D721Med (cell line): Measurements from ENCODE around the gene HJV.

Source experiments
- DNase-seq: peaks from one replicate; pipeline ENCODE4 v3.0.0; 2011; ENCODE audit warnings: low spot score; ENCODE audit not compliant: insufficient read length
- FAIRE-seq: peaks from 2 replicates; lab custom pipeline; 2011; peaks lifted over from hg19 to GRCh38; lab: Jason Lieb, UNC
- TF ChIP-seq, protein P1 (sequence below): IDR thresholded peaks from 2 replicates; pipeline ENCODE4 v1.5.1; 2012; ENCODE audit warnings: mild to moderate bottlenecking, control low read depth; ENCODE audit not compliant: insufficient read depth; ENCODE audit errors: missing control alignments

HJV gene

DNA sequence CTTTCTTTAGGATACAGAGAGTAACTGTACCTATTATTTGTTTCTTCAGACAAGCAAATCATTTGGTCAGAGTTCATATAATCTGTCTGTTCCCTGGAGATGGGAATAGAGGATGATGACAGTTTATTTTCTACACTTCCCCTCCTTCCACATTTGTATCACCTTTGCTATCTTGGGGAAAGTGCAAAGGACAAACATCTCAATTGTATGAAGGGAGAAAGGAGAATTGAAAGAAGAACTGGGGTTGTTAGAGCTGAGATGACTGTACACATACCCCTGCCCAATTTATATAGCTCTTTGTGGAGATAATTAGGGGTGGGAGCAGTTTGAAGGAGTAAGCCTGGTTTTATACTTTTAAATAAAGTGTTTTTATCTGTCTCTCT is 43.1 kb downstream of the HJV start:
- TF ChIP-seq, protein P1, sequence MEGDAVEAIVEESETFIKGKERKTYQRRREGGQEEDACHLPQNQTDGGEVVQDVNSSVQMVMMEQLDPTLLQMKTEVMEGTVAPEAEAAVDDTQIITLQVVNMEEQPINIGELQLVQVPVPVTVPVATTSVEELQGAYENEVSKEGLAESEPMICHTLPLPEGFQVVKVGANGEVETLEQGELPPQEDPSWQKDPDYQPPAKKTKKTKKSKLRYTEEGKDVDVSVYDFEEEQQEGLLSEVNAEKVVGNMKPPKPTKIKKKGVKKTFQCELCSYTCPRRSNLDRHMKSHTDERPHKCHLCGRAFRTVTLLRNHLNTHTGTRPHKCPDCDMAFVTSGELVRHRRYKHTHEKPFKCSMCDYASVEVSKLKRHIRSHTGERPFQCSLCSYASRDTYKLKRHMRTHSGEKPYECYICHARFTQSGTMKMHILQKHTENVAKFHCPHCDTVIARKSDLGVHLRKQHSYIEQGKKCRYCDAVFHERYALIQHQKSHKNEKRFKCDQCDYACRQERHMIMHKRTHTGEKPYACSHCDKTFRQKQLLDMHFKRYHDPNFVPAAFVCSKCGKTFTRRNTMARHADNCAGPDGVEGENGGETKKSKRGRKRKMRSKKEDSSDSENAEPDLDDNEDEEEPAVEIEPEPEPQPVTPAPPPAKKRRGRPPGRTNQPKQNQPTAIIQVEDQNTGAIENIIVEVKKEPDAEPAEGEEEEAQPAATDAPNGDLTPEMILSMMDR: no peak
- DNase-seq: no peak
- no peak for FAIRE-seq

DNA sequence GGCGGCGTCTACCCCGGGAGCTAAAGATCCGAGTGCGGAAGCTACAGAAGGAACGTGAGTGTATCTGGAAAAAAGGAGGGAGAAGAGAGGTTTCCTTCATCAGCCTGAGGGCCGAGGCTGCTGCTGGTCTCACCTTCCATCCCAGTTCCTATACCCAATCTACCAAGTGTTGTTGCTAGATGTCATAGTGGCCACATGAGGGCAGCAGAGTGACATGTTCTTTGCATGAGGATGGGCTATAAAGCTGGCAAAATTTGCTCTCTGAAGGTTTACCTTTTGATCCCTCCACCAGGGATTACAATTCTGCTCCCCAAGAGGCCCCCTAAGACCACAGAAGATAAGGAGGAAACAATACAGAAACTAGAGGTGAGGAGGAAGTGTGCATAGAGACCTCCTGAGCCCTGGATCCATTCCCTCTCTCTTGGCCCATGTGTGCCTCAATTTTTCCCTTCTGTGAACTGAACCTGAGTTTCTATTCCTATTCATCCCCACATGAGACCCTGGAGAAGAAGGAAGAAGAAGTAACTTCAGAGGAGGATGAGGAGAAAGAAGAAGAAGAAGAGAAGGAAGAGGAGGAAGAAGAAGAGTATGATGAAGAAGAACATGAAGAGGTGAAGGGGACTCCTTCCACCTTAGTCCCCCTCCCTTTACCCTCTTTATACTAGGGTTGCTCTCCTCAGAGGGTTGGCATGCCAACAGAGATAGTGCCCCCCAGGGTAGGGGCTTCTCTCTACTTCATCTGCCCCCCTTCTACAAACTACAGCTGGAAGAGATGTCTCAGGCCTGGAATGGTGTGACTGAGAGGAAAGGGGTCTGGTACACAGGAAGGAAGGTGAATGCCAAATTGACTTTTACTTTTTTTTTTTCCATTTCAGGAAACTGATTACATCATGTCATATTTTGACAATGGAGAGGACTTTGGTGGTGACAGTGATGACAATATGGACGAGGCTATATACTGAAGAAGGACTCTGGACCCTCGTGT is 43.8 kb downstream of the HJV start:
- TF ChIP-seq, protein P1: peak; percentile 99
- FAIRE-seq: peak; percentile 6
- DNase-seq: peak; percentile 90

DNA sequence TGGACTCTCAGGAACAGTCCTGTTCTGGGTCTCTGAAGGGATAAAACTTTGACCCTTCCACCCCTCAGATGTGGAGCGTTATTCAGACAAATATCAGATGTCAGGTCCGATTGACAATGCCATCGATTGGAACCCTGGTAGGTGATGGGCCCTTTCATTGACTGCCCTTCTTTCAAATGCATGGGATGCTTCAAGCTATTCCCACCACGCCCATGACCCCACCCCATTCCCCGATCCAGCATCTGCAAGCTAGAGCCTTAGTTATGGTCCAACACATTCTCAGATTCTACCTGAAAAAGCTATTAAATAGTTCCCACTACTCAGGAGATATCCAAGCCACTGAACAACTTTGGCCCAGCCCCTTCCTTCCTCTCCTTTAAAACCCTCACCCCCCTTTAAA is 44.5 kb downstream of the HJV start:
- TF ChIP-seq, protein P1: no peak
- FAIRE-seq (no peak), DNase-seq (no peak)

DNA sequence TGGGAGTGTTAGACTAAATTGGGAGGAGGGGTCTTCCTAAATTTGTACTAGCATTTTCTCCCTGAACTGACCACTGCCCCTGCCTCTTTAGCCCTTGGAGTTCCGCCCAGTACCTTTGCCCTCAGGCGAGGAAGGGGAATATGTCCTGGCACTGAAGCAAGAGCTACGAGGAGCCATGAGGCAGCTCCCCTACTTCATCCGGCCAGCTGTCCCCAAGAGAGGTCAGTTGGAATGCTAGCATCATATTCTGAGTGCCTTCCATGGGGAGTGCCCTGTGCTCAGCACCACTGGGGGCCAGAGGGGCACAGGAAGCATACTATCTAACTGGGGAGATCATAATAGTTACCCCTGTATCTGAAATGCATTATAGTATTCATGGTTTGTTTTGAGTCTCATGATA is 46.3 kb downstream of the HJV start:
- TF ChIP-seq, protein P1: no peak
- FAIRE-seq: no peak

DNA sequence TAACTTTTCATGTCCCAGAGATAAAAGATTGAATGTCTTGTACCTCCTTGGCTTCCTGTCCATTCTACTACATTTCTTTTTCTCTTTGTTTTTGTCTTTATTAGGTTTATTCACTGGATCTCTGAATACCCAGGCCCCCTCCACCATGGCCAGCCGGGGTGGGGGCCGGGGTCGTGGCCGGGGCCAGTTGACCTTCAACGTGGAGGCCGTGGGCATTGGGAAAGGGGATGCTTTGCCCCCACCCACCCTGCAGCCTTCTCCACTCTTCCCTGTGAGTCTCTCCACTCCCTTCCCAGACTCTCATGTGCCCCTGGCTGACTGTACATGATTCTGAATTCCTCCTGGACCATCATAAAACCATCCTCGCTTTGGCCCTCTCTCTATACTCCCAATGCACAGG is 46.8 kb downstream of the HJV start:
- FAIRE-seq: no peak
- TF ChIP-seq, protein P1: no peak

More for the DNA sequence above, 46.3 kb downstream of the HJV start:
- DNase-seq: no peak

DNA sequence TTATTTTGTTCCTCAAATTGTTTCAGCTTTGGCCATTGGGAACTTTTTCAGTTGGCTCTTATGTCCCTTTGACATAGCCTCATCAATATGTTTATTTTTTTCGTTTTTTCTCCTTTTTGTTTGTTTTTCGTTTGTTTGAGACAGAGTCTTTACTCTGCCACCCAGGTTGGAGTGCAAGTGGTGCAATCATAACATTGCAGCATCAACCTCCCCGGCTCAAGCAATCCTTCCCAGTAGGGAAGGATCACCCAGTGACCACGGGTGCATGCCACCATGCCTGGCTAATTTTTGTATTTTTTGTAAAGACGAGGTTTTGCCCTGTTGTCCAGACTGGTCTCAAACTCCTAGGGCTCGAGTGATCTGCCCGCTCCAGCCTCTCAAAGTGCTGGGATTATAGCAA is 49.0 kb downstream of the HJV start:
- DNase-seq: no peak

More for the DNA sequence above, 46.8 kb downstream of the HJV start:
- DNase-seq: no peak

More for the DNA sequence above, 49.0 kb downstream of the HJV start:
- FAIRE-seq: no peak
- TF ChIP-seq, protein P1: no peak
